NB4 (cell line): Measurements from ENCODE around the gene VWA5B1.

Source experiments
- CTCF ChIP-seq: IDR thresholded peaks from one replicate; pipeline ENCODE4 v1.5.1; 2012; ENCODE audit warnings: low read depth, low read length
- MYC ChIP-seq: IDR thresholded peaks from 2 replicates; pipeline ENCODE4 v1.6.1; 2011; ENCODE audit warnings: low read depth, low read length
- POLR2A ChIP-seq: IDR thresholded peaks from 2 replicates; pipeline ENCODE4 v1.6.1; 2011; ENCODE audit warnings: mild to moderate bottlenecking; ENCODE audit not compliant: insufficient read length; ENCODE audit errors: extremely low read depth

GRCh38 chr1:20379075-20379474 lies 88.4 kb downstream of the VWA5B1 start:
- TF ChIP-seq CTCF, result no peak
- no peak for TF ChIP-seq POLR2A
- no peak for TF ChIP-seq MYC
